A673 (cell line): ENCODE results near the gene MTARC1. TPM values are rescaled to one million over a fixed set of nuclear protein-coding genes. Genes with fewer than 3 reads are reported as not detected.

Source experiments
- BruUV-seq: library from RNA; stranded (reverse); fragments of 400-500 nt; replicated peaks from 2 replicates; lab custom pipeline; 2021; lab: Mats Ljungman, UMichigan
- CTCF ChIA-PET: fragments of 300-600 bp; sonication (Branson Sonifier 250); formaldehyde crosslinking; loops from one replicate; lab custom pipeline; 2022; ENCODE audit warnings: antibody characterized with exemption; lab: Charles Lee
- POLR2A ChIA-PET: fragments of 300-600 bp; sonication (Branson Sonifier 250); formaldehyde crosslinking; loops from one replicate; lab custom pipeline; 2022; ENCODE audit warnings: antibody characterized with exemption; ENCODE audit not compliant: low non-redundant PET; lab: Charles Lee
- DNase-seq: peaks from one replicate; pipeline ENCODE4 v3.0.0-alpha.2; 2015; ENCODE audit warnings: low spot score
- H3K27ac ChIP-seq: fragments of 200-600 bp; sonication (generic); 2 replicates; pipeline ENCODE4 v1.5.1; 2016; ENCODE audit warnings: mixed run types, low read depth, mild to moderate bottlenecking, mixed read lengths, antibody characterized with exemption, low read length; ENCODE audit not compliant: poor library complexity, severe bottlenecking
- H3K27me3 ChIP-seq: fragments of 200-600 bp; sonication (generic); replicated peaks from 2 replicates; pipeline ENCODE4 v1.6.1; 2017; ENCODE audit warnings: mixed run types, low read depth, mild to moderate bottlenecking, mixed read lengths, antibody characterized with exemption, low read length; ENCODE audit not compliant: insufficient read depth, poor library complexity
- H3K36me3 ChIP-seq: fragments of 200-600 bp; sonication (generic); 2 replicates; pipeline ENCODE4 v1.6.1; 2016; ENCODE audit warnings: mixed run types, mild to moderate bottlenecking, mixed read lengths, antibody characterized with exemption, low read length; ENCODE audit not compliant: insufficient read depth, poor library complexity, severe bottlenecking
- H3K4me1 ChIP-seq: fragments of 200-600 bp; sonication (generic); 2 replicates; pipeline ENCODE4 v1.6.1; 2017; ENCODE audit warnings: mixed run types, mild to moderate bottlenecking, mixed read lengths, antibody characterized with exemption, low read length; ENCODE audit not compliant: insufficient read depth, poor library complexity, severe bottlenecking
- H3K4me3 ChIP-seq: fragments of 200-600 bp; sonication (generic); 2 replicates; pipeline ENCODE4 v1.5.1; 2016; ENCODE audit warnings: low read depth, mixed run types, mild to moderate bottlenecking, mixed read lengths, low read length; ENCODE audit not compliant: poor library complexity, severe bottlenecking
- H3K9me3 ChIP-seq: fragments of 200-600 bp; sonication (generic); 2 replicates; pipeline ENCODE4 v1.6.1; 2016; ENCODE audit warnings: mixed run types, low read depth, mild to moderate bottlenecking, mixed read lengths, antibody characterized with exemption, low read length; ENCODE audit not compliant: poor library complexity, severe bottlenecking
- CTCF ChIP-seq: fragments of 300-800, 200-600 bp; sonication (generic); conservative IDR thresholded peaks from 2 replicates; pipeline ENCODE4 v1.5.1; 2017; ENCODE audit warnings: low read depth, mild to moderate bottlenecking, antibody characterized with exemption, low read length, moderate library complexity, mixed read lengths
- EZH2 ChIP-seq: fragments of 200-600 bp; sonication (generic); IDR thresholded peaks from 2 replicates; pipeline ENCODE4 v1.6.1; 2017; ENCODE audit warnings: borderline replicate concordance, low read depth, mild to moderate bottlenecking, mixed read lengths, antibody characterized with exemption, low read length; ENCODE audit not compliant: poor library complexity, severe bottlenecking
- intact Hi-C: fragments of 100-400 bp; cut with micrococcal nuclease; formaldehyde crosslinking; loops from one replicate; pipeline ENCODE4 v1.10.0; 2022; ENCODE audit not compliant: unreplicated experiment
- total RNA-seq: library from RNA; stranded (reverse); gene quantifications from 2 replicates; pipeline ENCODE4 v1.2.3, GENCODE V29; 2021

Gene MTARC1
- total RNA-seq, 1 experiment from 2014 or later, result 0.43 TPM

GRCh38 chr1:220815409-220815808 lies 28.7 kb downstream of the MTARC1 start:
- Histone ChIP-seq H3K27ac (no peak overlapping the region), H3K36me3 (no peaks in the 10 kb centered on the region), H3K4me1 (no peaks in the 10 kb centered on the region), H3K27me3 (no peaks in the 10 kb centered on the region), H3K4me3 (no peak overlapping the region), H3K9me3 (no peaks in the 10 kb centered on the region)
- TF ChIP-seq EZH2 (no peak), CTCF (no peak)
- ChIA-PET POLR2A (no interaction called here), CTCF (no interaction called here)
- intact Hi-C loops, result no loop called here
- no TSS peak for BruUV-seq
- no peak for DNase-seq

GRCh38 chr1:220817907-220818306 lies 31.2 kb downstream of the MTARC1 start:
- no peak overlapping the region for H3K4me3 ChIP-seq
- intact Hi-C loops, result no loop called here
- ChIA-PET POLR2A (no interaction called here), CTCF (no interaction called here)
- H3K36me3 ChIP-seq, result no peaks in the 10 kb centered on the region
- H3K9me3 ChIP-seq, result no peaks in the 10 kb centered on the region
- H3K27ac ChIP-seq, result no peak overlapping the region
- DNase-seq, result no peak
- BruUV-seq, result no TSS peak
- no peak for TF ChIP-seq EZH2
- no peak for TF ChIP-seq CTCF
- H3K4me1 ChIP-seq, result no peaks in the 10 kb centered on the region
- H3K27me3 ChIP-seq, result no peaks in the 10 kb centered on the region

- intact Hi-C loops, result no loop called here
- CTCF ChIA-PET, result no interaction called here
- no peak for DNase-seq
- no TSS peak for BruUV-seq
- Histone ChIP-seq H3K4me1 (no peaks in the 10 kb centered on the region), H3K27ac (no peak overlapping the region), H3K27me3 (no peaks in the 10 kb centered on the region), H3K9me3 (no peaks in the 10 kb centered on the region), H3K4me3 (no peak overlapping the region), H3K36me3 (no peaks in the 10 kb centered on the region)
- TF ChIP-seq EZH2, result no peak
- TF ChIP-seq CTCF, result no peak
- POLR2A ChIA-PET, result no interaction called here
Observed at GRCh38 chr1:220818421-220819173, 31.9 kb downstream of the MTARC1 start.
